Sigmoid colon (tissue), 3 donors: ENCODE data around the gene NUDT3.

Source experiments
- POLR2A ChIP-seq, 2 donors: fragments of 450-650 bp; IDR thresholded peaks; one replicate each; pipeline ENCODE4 v1.6.1; 2016; ENCODE audit warnings: antibody characterized with exemption in 2 of 2, mild to moderate bottlenecking in 2 of 2, moderate library complexity in 2 of 2
- TF ChIP-seq, protein P1 (sequence below), 4 experiments: fragments of 450-650 bp in 3 of 4; fragments of 200-600 bp in 1 of 4; IDR thresholded peaks; one replicate each; pipeline ENCODE4 v1.5.1; 2016 to 2019; ENCODE audit warnings: antibody characterized with exemption in 4 of 4, mild to moderate bottlenecking in 3 of 4, moderate library complexity in 2 of 4

- no peak for TF ChIP-seq POLR2A (IDR thresholded peaks at IDR 0.05)
- TF ChIP-seq, protein P1, sequence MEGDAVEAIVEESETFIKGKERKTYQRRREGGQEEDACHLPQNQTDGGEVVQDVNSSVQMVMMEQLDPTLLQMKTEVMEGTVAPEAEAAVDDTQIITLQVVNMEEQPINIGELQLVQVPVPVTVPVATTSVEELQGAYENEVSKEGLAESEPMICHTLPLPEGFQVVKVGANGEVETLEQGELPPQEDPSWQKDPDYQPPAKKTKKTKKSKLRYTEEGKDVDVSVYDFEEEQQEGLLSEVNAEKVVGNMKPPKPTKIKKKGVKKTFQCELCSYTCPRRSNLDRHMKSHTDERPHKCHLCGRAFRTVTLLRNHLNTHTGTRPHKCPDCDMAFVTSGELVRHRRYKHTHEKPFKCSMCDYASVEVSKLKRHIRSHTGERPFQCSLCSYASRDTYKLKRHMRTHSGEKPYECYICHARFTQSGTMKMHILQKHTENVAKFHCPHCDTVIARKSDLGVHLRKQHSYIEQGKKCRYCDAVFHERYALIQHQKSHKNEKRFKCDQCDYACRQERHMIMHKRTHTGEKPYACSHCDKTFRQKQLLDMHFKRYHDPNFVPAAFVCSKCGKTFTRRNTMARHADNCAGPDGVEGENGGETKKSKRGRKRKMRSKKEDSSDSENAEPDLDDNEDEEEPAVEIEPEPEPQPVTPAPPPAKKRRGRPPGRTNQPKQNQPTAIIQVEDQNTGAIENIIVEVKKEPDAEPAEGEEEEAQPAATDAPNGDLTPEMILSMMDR (IDR thresholded peaks at IDR 0.05), result no peak
Observed at GRCh38 chr6:34342247-34342646, 50.2 kb downstream of the NUDT3 start.
